Fibroblast of villous mesenchyme (primary cell): ENCODE measurements around the gene EVC. TPM values are rescaled to one million over a fixed set of nuclear protein-coding genes. Genes with fewer than 3 reads are reported as not detected.
"Not testable (repeated sequence)": the region's sequence is repeated elsewhere in the genome, so short reads cannot be mapped to it uniquely, and the experiment has no call there.

Source experiments
- DNase-seq: peaks from one replicate; pipeline ENCODE4 v3.0.0-alpha.2; 2010; ENCODE audit warnings: low read depth
- H3K4me3 ChIP-seq: 2 replicates; pipeline ENCODE4 v1.5.1; 2011; ENCODE audit warnings: low read depth, mild to moderate bottlenecking, low read length
- CTCF ChIP-seq: IDR thresholded peaks from 2 replicates; pipeline ENCODE4 v1.5.1; 2012; ENCODE audit warnings: low read depth, mild to moderate bottlenecking, low read length; ENCODE audit not compliant: insufficient read depth
- total RNA-seq: library from RNA; depleted of rRNA; stranded (reverse); fragments of >200 nt; gene quantifications from 2 replicates; pipeline ENCODE4 v1.2.3, GENCODE V29; 2012

EVC gene
- total RNA-seq, 1 donor = 35.0 TPM

- H3K4me3 ChIP-seq = no peak overlapping the region
- DNase-seq = no peak
- TF ChIP-seq CTCF = no peak
Measured at GRCh38 chr4:5719350-5720055, 8.5 kb downstream of the EVC start.

- no peak for DNase-seq
- TF ChIP-seq CTCF = no peak
- H3K4me3 ChIP-seq = no peak overlapping the region
Measured at GRCh38 chr4:5720157-5720850, 9.3 kb downstream of the EVC start.

- H3K4me3 ChIP-seq = no peak overlapping the region
- no peak for DNase-seq
- no peak for TF ChIP-seq CTCF
Measured at GRCh38 chr4:5720980-5721379, 10.0 kb downstream of the EVC start.

GRCh38 chr4:5721923-5722322, 10.9 kb downstream of the EVC start:
- no peak overlapping the region for H3K4me3 ChIP-seq
- TF ChIP-seq CTCF = no peak
- no peak for DNase-seq

- DNase-seq = peak; percentile 72
- no peak for TF ChIP-seq CTCF
- H3K4me3 ChIP-seq = no peak overlapping the region
Measured at GRCh38 chr4:5722328-5722727, 11.3 kb downstream of the EVC start.

- no peak for DNase-seq
- TF ChIP-seq CTCF = no peak
- no peak overlapping the region for H3K4me3 ChIP-seq
Measured at GRCh38 chr4:5724377-5724776, 13.4 kb downstream of the EVC start.

- not testable (repeated sequence) for H3K4me3 ChIP-seq, DNase-seq
Measured at GRCh38 chr4:5728412-5728811, 17.4 kb downstream of the EVC start.
